ELF-1 (cell line): ENCODE measurements around the gene ZNF750.

Source experiments
- DNase-seq: peaks from one replicate; pipeline ENCODE4 v3.0.0-alpha.2; 2016; ENCODE audit warnings: low read depth, low spot score

The ZNF750 gene

DNA sequence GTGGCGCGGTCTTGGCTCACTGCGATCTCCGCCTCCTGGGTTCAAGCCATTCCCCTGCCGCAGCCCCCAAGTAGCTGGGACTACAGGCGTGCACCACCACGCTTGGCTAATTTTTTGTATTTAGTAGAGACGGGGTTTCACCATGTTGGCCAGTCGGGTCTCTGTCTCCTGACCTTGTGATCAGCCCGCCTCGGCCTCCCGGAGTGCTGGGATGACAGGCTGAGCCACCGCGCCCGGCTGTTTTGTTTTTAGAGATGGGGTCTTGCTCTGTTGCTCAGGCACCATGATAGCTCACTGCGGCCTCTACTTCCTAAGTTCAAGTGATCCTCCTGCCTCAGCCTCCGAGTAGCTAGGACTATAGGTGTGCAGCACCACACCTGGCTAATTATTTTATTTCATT is 27.2 kb downstream of the ZNF750 start:
- DNase-seq: no peak

DNA sequence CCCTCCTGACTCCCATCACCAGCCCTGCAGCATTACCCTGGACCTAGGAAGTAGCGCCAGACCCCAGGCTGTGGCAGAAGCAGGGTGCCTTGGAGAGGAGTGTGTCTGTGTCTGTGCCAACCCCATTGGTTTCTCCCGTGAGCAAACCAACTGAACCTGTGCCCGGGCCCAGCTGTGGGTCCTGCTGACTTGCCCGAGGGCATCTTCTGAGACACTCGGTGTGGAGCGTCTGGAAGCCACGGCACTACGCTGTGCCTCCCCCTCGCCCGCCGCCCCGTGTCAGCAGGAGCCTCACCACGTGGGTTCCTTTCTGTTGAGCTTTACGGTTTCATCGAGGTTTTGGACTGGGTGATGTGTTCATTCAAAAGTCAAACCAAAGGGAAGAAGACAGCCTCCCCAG is 27.8 kb downstream of the ZNF750 start:
- no peak for DNase-seq

DNA sequence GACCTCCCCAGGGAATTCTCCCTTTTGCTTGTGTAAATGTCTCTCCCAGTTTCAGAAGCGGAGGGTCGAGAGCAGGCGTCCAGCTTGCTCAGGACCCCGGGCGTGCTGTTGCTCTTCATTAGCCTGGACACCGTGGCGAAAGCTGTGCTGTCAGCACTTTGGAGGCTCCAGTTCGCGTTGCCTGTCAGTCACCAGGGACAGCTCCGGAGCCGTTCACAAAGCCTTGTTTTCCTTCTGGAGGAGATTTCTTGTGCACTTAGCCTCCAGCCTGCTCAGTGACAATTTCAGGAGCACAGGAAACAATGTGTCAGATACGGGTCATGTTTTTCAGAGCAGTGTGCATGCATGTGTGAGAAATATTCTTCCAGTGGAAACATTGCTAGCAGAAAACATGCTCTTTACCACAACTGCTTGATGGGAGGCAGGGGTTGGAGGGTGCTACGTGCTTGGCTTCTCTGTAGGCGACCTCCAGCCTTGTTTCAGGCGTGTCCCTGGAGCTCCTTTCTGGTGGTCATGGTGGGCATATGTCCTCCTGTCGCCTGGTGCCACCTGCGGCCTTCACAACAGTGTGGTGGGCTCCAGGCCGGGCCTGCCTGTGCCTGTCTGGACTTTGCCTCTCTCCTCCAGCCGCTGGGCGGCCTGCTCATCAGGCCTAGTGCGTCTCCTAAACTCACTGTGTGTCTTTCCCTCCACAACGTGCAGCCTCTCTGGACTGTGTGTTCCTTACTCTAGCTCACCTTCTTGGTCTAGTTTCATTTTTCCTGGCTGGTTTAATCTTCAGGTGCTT is 29.0 kb downstream of the ZNF750 start:
- DNase-seq: no peak

DNA sequence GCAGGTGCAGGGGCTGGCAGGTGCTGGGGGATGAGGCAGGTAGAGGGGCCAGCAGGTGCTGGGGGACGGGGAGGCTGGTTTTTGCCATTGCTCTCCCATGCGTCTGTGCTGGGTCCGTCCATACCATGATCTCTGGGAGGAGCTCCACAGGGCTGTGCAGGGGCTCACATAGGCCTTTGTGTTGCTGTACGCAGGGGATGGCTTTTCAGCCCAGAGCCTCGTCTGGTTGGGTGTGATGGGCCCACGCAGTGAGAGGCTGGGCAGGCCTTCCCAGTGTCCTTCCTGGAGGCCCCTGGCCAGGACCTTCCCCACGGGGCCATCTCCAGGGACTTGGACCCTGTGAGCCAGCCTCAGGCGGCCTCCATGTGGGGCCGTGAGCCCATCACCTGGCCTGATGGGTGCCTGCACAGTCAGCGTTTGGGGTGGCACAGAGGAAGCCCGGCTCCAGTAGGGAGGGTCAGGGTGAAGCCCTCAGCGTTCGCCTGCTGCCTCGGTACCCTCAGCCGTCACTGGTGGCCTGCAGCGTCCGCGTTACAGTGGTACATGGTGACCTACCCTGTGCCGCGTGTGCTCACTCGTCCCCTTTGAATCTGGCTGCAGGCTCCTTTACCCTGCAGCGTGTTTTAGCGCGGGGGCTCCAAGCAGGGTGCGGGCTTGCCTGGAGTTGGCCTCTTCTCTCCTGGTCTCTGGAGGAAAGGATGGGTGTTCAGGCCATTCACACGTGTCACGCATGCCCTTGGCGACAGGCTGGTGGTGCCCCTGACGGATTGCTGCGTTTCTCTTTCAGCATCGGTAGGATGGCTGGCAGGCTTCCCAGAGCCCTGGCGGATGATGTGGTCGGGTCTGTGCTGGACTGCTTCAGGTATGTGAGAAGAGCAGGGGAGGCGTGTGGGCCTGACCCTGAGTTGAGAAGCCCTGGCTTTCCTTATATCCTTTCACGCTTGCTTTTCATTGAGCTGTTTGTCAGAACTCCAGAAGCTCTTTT is 30.6 kb downstream of the ZNF750 start:
- no peak for DNase-seq

DNA sequence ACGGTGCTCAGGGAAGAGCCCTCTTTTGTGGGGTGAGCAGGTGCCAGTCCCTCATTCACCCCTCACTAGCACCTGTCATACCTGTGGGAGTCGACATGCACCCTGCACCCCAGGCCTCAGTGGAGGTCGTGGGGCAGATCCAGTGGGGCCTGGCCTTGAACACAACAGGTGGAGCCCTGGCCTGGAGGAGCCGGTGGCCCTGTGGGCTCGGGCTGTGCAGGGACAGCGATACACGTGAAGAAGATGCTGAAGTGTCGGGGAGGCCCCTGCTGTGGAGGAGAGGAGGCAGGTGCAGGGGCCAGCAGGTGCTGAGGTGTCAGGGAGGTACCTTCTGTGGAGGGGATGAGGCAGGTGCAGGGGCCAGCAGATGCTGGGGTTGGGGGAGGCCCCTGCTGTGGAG is 31.8 kb downstream of the ZNF750 start:
- DNase-seq: no peak

DNA sequence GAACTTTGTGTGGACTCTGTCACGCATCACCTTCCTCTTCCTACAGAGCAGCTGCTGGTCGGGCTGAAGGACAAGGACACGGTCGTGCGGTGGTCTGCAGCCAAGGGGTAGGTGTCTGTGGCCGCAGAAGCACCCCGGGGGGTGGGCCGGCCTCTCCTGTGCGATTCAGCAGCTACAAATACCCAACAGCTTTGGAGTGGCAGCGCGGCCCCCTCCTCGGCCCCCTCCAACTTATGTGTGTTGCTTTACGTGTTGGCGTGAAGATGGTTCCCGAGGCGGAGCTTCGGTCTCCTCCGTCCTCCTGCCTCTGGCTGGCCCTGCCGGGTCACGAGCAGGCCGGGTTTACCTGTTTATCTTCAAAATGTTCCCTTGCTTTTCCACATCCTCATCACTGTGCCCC is 32.3 kb downstream of the ZNF750 start:
- DNase-seq: no peak

DNA sequence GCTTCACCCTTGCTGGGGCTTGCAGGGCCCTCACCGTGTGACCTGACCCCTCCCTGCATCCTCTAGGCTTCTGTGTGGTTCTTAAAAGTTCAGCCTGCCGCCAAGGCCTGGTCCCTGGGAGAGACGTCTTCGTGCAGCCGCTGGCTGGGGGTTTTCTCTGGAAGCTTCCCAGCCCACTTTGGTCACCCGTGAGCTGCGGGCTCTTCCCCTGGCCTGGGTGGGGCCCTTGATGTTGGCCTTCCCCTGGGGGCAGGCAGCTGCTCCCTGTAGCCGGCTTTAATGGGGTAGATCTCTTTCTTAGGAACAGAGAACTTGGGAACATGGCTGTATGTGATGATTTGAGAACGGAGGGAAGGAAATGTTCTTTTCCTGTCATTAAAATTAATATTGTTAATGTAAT is 32.7 kb downstream of the ZNF750 start:
- no peak for DNase-seq

DNA sequence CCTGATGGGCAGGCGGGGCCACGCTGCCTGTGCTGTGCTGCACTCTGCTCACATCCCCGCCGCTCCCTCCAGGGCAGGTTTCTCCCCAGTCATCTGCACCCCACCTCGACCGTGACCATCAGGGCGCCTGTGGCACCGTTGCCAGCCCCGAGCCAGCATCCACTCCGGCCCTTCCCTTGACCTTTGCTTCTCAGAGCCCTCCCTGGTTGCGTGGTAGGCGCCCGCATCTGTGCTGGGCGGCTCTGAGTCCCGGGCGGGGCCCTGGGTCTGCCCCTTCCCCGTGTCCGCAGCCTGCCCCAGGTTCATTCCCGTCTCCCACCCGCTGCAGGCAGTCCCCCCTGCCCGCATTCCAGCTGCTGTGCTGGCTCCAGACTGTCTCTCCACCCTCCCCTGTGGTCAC is 33.2 kb downstream of the ZNF750 start:
- DNase-seq: no peak

DNA sequence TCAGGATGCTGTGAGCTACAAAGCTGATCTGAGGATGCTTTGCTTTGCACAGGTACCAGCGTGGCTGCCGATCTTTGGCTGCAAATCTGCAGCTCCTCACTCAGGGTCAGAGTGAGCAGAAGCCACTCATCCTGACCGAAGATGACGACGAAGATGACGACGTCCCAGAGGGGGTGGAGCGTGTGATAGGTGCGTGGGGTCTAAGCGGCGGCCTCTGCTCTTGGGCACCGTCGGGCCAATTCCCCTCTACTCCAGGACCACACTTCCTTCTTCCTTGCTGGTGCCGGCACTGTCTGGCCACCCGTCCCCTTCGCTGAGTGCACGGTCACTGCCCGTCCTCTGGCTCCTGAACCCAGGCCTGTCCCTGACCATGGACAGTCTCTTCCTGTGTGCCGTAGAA is 34.0 kb downstream of the ZNF750 start:
- DNase-seq: no peak

DNA sequence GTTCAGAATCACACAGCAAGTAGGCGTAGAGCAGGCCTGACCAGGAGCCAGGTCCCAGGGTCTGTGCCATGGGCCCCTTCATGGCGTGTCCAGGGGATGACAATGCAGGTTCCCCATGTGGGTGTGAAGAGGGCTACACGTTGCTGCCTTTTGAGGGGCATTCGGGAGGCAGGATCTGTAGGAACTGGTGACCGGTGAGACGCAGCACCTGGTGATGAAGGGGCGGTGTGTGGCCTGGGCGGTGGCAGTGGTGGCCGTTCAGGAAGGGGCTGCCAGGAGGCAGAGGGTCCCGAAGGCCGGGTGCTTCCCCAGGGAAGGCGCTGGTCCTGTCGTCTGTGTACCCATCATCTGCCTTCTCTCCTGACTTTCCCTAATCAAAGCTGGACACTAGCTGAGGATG is 34.6 kb downstream of the ZNF750 start:
- DNase-seq: no peak

DNA sequence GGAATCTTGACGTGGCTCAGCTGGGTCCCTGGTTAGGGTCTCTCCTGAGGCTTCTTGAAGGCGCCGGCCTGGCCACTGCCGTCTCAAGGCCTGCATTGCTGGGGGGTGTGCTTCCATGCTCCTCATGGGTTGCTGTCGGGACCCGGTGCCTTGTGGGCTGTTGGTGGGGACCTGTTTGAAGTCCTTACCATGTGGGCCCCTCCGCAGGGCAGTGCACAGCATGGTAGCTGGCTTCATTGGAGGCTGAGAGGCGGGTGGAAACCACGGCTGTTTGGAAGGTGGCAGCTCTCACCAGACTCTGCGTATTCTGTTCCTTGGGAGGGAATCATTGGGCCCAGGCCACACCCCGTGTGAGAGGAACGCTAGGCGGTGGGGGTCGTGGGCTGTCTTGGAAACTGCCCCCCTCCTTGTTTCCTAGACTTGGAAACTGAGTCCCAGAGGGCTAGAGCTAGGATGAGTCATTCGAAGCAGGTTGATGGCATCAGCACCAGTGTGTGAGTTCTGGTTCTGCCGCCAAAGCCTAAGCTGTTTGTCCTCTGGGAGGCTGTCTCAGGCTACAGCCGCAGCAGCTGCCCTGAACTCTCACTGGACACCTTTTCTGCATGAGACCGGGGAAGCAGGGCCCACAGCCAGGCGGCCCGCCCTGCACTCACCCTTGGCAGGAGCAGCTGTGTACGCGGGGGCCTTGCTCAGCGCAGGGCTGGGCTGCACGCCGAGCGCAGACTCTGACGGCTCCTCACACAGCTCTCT is 35.2 kb downstream of the ZNF750 start:
- no peak for DNase-seq

DNA sequence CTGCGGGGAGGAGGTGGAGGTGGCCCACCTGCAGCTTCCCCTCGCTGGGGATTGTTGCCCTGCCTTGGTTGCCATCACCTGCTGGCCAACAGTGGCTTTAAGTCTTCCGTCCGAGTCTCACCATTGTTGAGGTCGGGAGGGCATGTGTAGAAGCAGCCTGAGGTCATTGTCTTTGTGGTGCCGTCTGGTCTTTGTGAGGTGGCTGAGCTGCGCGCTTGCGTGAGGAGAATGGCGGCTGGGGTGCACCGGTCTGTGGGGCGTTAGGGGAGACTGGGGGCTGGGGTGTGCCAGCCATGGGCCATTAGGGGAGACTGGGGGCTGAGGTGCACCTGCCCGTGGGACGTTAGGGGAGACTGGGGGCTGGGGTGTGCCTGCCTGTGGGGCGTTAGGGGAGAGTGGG is 36.2 kb downstream of the ZNF750 start:
- no peak for DNase-seq

DNA sequence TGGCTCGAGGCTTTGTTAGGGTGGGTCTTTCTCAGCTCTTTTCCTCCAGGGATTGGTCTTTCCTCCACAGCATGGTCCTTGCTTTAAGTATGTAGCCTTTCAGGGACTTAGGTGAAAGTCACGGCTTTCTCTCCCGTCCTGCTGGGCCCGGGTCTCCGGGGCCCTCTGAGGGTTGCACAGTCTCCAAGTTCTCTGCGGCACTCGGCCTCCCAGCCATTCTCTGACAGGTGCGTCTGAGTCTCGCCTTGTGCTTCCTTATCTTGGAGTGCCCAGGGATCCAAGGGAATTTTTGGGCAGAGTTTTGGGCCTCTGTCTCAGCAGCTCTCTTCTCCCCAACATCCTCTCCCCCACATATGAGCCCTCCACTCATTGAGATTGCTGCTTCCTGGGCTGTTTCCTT is 36.6 kb downstream of the ZNF750 start:
- DNase-seq: no peak

DNA sequence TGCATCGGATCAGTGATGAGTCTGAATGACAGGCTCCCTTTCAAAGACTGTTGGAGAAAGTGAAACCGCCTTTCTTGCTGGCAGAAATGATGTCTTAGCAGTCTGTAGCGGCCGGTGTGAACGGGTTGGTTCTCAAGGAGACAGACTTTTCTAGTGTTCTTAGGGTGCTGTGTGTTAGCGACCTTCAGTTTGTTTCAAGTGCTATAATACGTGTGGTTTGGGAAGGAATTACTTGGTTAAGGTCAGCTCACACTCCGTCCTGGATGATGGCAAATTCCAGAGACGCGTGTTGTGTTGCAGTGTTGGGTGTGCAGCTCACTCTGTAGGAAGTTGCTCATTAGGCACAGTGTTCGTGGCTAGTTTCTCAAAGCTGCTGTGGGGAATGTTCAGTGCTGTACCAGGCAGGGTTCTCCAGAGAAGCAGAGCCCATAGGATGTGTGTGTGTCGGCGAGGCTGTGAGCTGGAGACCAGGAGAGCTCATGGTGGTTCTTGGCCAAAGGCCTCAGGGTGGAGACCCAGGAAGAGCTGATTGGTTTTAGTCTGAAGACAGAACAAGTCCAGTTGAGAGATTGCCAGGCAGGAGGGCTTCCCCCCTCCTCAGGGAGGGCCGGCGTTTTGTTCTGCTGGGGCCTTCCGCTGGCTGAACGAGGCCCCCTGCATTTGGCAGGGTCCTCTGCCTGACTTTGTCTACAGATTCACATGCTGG is 37.6 kb downstream of the ZNF750 start:
- no peak for DNase-seq

DNA sequence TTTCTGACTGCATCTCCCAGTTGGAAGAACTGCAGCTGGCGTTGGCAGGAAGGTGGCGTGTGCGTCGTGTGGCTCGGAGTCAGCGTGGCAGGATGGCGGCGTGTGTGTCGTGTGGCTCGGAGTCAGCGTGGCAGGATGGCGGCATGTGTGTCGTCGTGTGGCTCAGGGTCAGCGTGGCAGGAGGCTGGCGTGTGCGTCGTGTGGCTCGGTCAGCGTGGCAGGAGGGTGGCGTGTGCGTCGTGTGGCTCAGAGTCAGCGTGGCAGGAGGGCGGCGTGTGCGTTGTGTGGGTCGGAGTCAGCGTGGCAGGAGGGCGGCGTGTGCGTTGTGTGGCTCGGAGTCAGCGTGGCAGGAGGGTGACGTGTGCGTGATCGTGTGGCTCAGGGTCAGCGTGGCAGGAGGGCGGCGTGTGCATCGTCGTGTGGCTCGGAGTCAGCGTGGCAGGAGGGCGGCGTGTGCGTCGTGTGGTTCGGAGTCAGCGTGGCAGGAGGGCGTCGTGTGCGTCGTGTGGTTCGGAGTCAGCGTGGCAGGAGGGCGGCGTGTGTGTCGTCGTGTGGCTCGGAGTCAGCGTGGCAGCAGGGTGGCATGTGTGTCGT is 38.3 kb downstream of the ZNF750 start:
- no peak for DNase-seq

DNA sequence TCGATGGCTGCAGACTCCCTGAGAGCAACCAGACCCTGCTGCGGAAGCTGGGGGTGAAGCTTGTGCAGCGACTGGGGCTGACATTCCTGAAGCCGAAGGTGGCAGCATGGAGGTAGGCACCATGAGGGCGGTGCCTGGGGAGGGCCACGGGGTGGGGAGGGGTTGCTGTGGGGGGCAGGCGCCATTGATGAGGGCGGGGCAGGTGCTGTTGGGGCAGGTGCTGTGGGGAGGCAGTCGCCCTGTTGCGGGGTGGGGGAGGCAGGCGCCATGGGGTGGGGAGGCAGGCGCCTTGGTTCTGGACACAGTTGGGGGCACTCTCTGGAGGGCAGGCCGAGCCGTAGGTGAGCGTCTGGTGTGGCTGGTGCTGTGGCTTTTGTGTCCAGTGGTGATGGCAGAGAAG is 38.9 kb downstream of the ZNF750 start:
- no peak for DNase-seq

DNA sequence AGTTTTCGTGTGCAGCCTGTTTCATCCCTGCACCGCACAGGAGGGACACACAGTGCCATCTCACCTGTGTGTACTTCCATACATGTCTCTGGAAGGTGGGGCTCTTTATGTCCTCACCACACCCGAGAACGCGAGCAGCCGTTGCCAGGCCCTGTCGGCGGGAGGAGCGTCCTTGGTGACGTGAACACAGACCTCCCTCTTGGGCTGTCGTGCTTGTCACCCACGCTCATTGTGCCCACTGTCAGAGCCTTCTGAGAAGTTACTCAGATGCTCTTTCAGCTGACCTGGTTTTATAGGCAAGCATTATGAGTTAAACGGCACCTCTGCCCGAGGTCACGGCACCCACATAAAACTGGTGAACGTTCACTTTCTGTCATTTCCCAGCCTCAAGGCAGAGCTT is 40.2 kb downstream of the ZNF750 start:
- DNase-seq: no peak

DNA sequence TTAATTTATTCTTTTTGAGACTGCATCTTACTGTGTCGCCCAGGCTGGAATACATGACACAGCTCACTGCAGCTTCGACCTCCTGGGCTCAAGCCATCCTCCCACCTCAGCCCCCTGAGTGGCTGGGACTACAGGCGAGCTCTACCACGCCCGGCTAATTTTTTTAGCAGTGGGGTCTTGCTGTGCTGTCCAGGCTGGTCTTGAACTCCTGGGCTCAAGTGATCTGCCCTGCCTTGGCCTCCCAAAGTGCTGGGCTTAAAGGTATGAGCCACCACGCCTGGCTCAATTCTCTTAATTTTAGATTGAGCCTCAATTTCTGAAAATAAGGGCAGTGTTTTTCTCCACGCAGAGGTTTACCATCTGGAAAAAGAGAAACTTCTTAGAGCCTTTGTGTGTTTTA is 41.1 kb downstream of the ZNF750 start:
- no peak for DNase-seq

DNA sequence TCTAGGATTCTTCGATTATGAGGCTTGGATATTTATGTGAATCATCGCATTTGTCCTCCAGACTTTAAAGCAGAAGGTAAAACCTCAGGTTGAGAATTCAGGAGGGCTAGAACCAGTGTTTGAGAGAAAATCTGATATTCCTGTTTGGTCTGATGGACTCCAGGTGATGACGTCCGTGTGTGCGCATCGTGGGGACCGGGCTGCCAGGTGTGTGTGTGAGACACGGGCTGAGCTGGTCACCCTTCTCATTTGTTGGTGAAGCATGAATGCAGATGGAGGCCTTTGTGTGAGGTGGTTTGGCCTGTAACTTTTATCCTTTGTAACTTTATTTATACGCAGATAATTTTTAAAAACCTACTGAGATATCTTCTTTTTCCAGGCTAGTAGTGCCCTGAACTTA is 42.8 kb downstream of the ZNF750 start:
- DNase-seq: no peak

DNA sequence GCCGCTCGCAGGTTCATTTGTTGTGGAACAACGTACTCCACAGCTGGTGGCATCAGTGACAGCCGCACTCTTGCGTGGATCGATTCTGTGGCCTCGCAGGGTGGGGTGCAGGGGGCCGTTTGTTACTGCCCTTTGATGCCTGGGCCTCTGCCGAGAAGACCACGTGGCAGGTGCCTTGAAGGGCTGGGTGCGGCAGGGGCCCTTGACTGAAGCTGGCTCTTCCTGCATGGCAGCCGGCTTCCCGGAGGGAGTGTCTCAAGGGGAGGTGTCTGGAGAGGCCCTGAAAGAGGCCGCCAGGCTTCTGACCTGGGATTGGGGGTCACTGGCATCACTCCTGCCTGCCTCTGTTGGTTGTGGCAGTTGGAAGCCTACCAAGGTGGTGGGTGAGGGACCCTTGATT is 44.2 kb downstream of the ZNF750 start:
- no peak for DNase-seq
